GM21528 (cell line): ENCODE data around the gene HOXC11.

Experiments
- ATAC-seq: cut with Tn5 transposase; IDR thresholded peaks from one replicate; pipeline ENCODE4 v1.9.1; 2021; ENCODE audit warnings: mild to moderate bottlenecking, moderate library complexity; ENCODE audit not compliant: unreplicated experiment, low FRiP score

The HOXC11 gene

DNA sequence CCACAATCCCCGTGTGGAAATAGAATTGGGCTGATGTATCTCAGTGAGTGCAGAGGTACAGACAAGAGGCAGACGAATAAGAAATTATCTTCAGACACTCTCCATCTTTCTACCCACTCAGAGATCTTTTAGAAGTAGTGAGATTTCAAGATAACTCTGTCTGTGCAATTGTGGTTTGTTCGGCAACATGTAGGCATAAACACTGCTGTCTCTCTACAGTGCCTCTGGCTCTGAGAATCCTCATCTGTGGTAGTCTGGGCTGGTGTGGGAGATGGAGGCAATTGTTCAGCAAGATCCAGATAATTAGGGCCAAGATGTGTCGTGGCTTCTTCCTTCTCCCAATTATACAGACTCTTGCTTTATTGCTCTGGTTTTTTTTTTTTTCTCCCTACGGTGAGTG lies 31.2 kb upstream of the HOXC11 start:
- ATAC-seq = no peak

GRCh38 chr12:53942467-53942997 lies 30.4 kb upstream of the HOXC11 start:
- no peak for ATAC-seq

- ATAC-seq = no peak
Measured at GRCh38 chr12:53944209-53944608, 28.7 kb upstream of the HOXC11 start.

DNA sequence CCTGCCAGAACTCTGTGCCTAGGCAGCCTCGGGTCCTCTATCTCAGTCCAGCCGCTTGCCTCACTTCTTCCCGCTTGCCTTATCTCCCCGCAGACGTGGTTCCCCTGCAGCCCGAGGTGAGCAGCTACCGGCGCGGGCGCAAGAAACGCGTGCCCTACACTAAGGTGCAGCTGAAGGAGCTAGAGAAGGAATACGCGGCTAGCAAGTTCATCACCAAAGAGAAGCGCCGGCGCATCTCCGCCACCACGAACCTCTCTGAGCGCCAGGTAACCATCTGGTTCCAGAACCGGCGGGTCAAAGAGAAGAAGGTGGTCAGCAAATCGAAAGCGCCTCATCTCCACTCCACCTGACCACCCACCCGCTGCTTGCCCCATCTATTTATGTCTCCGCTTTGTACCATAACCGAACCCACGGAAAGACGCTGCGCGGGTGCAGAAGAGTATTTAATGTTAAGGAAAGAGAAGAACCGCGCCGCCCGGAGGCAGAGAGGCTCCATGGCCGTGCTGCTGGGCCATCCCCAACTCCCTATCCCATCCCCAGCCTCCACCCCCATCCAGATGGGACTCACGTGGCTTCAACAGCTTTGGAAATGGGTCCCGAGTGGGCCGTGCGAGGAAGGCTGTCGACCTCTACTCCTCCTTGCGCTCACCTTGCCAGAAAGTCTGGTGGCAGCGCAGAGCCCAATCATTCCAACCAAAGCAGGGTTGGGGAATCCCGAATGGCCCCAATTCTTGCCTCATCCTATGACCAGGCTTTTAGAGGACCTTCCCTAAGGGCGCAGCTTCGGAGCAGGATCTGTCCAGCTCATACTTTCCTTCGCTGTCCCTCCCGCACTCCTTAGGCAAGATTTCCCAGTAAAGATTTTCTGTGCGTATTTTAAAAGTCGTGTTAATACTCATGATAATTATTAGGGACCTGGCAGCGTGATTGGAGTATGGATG lies 27.7 kb upstream of the HOXC11 start:
- ATAC-seq = no peak

- ATAC-seq = no peak
Measured at GRCh38 chr12:53947743-53948142, 25.2 kb upstream of the HOXC11 start.

DNA sequence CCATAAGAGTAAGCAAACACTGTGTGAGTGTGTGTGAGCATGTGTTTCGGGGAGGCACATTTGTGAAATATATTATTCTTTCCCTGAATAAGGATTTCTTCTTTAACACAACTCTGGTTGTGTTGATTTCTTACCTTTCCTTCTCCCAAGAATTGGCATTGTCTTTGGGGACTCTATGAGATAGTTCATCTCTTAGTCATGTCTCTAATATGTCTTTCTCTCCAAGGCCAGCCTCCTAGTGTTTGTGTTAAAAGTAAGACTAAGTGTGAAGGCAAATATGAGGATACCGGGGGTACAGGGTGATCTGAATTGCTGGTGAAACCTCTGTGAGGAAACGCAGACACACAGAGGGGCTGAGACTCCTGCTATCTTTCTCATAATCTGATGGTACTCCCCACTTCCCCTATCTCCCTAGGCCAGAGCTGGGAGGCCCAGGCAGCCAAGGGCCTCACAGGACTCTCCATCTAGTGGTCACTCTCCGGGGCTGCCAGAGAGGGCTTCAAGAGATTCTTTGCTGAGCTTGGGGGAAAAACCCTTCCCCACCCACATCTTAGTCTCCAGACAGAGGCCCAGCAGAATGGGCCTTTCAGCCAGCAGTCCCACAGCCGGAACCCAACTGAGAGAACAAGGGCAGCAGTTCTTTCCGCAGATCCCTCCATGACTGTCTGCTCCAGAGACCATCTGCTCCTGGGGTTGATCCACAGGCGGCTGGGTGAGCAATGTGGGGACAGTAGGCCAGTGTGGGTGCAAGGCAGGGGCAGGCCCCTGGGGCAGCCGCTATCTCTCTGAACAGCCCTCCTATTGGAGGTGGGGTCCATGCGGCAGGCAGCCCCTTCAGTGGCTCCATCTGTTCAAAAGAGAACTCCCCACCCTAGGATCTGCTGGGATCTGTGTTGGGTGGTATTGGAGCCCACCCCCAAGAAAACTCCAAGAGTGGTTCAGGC lies 24.0 kb upstream of the HOXC11 start:
- no peak for ATAC-seq

DNA sequence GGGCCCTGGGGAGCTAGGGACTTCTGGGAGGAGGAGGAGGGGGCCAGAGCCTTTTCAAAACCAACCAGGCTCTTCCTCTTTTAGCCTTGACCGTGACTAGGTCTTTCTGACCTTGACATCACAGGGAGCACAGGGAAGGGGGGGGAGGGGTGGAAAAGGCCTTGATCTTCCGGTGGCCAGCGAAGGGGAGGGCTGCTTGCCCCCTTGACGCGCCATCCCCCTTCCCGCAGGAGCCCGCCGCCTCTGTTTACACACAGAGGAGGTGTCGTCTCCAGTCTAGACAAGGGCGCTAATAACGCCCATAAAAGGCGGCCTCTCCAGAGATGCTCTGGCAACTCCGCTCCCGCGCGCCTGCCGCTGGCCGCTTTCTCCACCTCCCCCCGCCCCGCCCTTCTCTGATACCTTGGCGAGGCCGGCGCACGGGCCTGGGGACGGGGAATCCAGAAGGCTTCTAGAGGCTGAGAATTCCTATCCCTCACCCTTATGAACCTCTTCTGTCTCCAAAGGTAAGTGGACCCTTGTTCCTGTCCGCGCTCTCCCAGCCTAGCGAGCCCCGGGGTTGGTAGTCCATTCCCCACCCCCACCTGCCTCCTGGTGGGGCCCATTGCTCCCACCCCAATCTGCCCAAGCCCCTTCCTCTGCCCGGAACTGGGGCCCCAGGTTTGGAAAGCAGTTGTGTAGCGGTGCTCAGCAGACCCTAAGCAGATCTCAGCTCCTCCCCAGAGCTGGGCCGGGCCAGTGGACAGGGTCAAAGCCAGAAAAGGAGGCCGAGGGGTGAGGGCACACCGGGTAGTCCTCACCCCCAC lies 23.1 kb upstream of the HOXC11 start:
- no peak for ATAC-seq

GRCh38 chr12:53950437-53950773 lies 22.5 kb upstream of the HOXC11 start:
- no peak for ATAC-seq

DNA sequence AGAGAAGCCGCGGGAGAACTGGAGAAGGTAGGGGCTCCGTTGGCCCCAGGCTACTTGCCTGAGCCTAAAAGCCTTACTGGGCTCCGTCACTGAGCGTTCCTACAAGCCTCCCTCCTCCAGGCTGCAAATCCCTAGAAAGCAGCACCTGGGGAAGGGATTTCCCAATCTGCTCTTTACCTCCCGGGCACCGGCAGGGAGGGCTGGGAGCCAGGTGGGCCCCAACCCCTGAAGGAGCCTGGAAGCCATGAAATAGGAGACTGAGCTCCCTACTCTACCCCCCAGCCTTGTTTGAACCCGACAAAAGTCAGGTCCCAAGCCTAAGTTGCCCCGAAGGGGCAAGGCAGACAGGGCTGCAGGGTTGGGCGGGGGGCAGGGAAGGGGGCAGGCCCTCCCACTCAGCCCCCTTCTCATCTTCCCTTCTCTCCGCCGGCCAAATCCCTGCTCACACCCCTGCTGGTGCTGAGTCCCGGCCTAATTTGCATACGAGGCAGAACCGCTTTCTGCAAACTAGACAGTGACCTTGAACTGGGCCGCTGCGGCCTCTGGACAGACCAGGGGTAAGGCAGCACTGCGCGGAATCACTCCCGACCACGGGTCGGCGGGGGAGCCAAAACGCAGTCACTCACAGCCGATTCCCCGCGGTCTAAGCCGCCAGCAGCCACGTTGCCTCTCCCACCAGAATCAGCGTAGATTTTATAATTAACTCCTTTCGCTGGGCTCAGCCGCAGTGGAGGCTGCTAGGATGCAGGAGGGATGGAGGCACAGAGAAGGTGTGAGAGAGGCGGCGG lies 21.9 kb upstream of the HOXC11 start:
- ATAC-seq = no peak

- no peak for ATAC-seq
Measured at GRCh38 chr12:53951577-53952334, 21.2 kb upstream of the HOXC11 start.

- no peak for ATAC-seq
Measured at GRCh38 chr12:53952335-53952694, 20.6 kb upstream of the HOXC11 start.

DNA sequence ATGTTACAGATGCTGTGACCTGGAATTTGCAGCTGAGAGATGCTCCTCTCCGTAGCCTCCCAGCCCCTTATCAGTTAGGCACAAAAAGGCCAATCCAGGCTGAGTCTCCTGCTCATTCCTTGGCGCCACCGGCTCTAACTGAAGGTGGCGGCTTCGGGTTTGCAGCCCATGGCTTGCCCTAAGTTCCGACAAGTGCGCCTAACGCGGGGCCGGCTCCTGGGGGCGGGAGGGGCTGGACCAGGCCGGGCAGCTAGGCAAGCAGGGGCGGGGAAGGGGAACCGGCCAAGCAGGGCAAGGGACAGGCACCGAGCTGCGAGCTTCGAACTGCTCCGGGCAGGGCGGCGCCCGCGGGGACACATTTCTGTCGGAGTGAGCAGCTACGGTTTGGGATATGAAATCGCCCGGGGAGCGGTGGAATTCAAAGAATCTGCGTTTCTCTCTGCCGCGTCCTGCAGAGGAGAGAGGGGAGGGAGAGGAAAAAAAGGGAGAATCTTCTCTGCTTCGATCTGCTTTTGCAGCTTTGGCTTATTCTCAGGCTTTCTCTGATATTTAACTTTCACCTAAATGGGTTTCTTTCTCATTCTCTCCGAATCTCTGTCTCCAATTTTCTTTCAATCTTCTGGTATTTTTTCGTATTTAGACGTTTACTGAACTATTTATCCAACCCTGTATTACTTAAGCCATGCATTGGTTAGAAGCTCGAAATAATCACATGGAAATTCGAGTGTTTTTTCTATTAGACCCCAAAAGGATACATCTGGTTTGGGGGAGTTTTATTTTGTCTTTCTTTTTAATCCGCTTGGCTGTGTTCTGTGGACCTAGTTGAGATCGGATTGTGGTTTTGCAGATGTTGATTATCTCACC lies 19.8 kb upstream of the HOXC11 start:
- ATAC-seq = no peak

GRCh38 chr12:53953831-53954693 lies 18.9 kb upstream of the HOXC11 start:
- ATAC-seq = no peak

DNA sequence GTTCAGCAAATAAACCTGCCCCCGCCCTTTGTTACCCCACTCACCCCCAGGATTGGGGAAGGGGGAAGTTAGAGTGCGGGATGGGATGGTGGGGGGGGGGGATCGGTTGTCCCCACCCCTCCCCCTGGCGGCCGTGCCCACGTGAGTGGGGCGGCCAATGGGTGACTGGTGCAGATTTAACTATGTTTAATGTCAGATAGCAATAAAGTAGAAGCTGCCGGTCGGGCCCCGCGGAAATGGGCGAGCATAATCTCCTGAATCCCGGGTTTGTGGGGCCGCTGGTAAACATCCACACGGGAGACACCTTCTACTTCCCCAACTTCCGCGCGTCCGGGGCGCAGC lies 18.3 kb upstream of the HOXC11 start, which contains the start of gene HOXC12:
HOXC12 (plus strand) TSS at position 210 of the 342 bp plus-strand sequence; CDS start at position 237, 27 bp downstream.
- no peak for ATAC-seq

DNA sequence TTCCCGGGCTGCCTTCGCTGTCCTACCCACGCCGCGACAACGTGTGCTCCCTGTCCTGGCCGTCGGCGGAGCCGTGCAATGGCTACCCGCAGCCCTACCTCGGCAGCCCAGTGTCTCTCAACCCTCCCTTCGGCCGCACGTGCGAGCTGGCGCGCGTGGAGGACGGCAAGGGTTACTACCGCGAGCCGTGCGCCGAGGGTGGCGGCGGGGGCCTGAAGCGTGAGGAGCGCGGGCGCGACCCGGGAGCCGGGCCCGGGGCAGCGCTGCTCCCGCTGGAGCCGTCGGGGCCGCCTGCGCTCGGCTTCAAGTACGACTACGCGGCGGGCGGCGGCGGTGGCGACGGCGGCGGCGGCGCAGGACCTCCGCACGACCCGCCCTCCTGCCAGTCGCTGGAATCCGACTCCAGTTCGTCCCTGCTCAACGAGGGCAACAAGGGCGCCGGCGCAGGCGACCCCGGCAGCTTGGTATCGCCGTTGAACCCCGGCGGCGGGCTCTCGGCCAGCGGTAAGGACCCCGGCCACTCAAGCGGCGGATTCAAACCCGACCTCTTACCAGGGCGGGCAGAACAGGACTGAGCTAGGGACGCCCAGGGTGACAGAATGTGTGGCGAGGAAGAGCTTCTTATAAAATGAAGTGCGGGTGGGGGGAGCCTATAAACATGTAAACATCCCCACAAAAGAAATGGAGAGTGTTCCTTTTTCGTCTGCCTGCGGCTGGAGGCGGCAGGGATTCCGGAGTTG lies 17.7 kb upstream of the HOXC11 start:
- ATAC-seq = no peak

- no peak for ATAC-seq
Measured at GRCh38 chr12:53955776-53956250, 17.1 kb upstream of the HOXC11 start.
